B cell (primary cell): Measurements from ENCODE around the gene RALY.

ENCODE experiments used
- EZH2 ChIP-seq: IDR thresholded peaks from 2 replicates; pipeline ENCODE4 v1.6.1; 2012; ENCODE audit warnings: borderline replicate concordance, low read depth, mild to moderate bottlenecking, moderate library complexity, low read length; ENCODE audit not compliant: insufficient read depth, poor library complexity, severe bottlenecking
- TF ChIP-seq, protein P1 (sequence below): fragments of 200-600 bp; IDR thresholded peaks from one replicate; pipeline ENCODE4 v1.8.0; 2022; ENCODE audit warnings: antibody characterized with exemption, mild to moderate bottlenecking

GRCh38 chr20:34079818-34080217 lies 86.1 kb downstream of the RALY start:
- TF ChIP-seq, protein P1, sequence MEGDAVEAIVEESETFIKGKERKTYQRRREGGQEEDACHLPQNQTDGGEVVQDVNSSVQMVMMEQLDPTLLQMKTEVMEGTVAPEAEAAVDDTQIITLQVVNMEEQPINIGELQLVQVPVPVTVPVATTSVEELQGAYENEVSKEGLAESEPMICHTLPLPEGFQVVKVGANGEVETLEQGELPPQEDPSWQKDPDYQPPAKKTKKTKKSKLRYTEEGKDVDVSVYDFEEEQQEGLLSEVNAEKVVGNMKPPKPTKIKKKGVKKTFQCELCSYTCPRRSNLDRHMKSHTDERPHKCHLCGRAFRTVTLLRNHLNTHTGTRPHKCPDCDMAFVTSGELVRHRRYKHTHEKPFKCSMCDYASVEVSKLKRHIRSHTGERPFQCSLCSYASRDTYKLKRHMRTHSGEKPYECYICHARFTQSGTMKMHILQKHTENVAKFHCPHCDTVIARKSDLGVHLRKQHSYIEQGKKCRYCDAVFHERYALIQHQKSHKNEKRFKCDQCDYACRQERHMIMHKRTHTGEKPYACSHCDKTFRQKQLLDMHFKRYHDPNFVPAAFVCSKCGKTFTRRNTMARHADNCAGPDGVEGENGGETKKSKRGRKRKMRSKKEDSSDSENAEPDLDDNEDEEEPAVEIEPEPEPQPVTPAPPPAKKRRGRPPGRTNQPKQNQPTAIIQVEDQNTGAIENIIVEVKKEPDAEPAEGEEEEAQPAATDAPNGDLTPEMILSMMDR = no peak
- TF ChIP-seq EZH2 = no peak
